Measurements from ENCODE around the gene HS6ST1. TPM values are rescaled to one million over a fixed set of nuclear protein-coding genes. Genes with fewer than 3 reads are reported as not detected.

HS6ST1 gene
- total RNA-seq, 1 donor from 2014 or later, result 31.1 TPM

DNA sequence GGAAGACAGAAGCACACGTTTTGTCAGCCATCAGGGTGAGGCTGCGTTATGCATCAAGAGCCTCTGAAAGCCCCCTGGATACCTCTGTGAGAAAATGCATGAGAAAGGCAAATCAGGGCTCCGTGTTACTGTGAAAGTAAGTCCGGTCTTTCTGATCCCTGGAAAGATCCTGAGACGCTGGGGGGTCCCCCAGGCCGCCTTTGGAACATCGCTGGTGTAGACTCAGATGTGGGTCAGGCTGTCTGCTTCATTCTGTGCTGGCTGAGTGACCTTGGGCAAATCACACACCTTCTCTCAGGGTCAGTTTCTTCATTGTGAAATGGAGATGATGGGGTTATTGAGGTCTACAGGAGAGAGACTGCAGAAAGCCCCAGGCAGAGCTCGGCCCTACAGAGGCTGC, 42.0 kb upstream of the HS6ST1 start:
- H3K4me3 Mint-ChIP-seq, result no peak overlapping the region
- no peak overlapping the region for H3K9ac ChIP-seq
- peaks cover 12% of the 10 kb centered on the region for H3K9me3 Mint-ChIP-seq
- H3K36me3 ChIP-seq, result no peaks in the 10 kb centered on the region
- DNase-seq (ENCODE audit: low spot score), result no peak
- H3K27ac Mint-ChIP-seq, result no peak overlapping the region
- H3F3A ChIP-seq (ENCODE audit: low read depth), result peaks cover 15% of the 10 kb centered on the region
- no peaks in the 10 kb centered on the region for H4K20me1 ChIP-seq (ENCODE audit: low read depth)
- H3K9me3 ChIP-seq (ENCODE audit: low read depth), result no peaks in the 10 kb centered on the region
- peaks cover 9% of the 10 kb centered on the region for H3K27me3 Mint-ChIP-seq (ENCODE audit: insufficient read depth, low read depth)
- H3K4me2 ChIP-seq, result no peak overlapping the region
- no peaks in the 10 kb centered on the region for H3K79me2 ChIP-seq (ENCODE audit: low read depth)
- H3K27me3 ChIP-seq, result no peaks in the 10 kb centered on the region
- H3K4me1 ChIP-seq, result peaks cover 24% of the 10 kb centered on the region
- peaks cover 43% of the 10 kb centered on the region for H3K4me1 Mint-ChIP-seq
- H3K36me3 Mint-ChIP-seq, result no peaks in the 10 kb centered on the region
- no peak overlapping the region for H3K4me3 ChIP-seq
- H2AFZ ChIP-seq (replicated peaks), result no peak overlapping the region
- no peak overlapping the region for H3K27ac ChIP-seq
- no peak for TF ChIP-seq EZH2phosphoT487 (IDR thresholded peaks at IDR 0.05)

DNA sequence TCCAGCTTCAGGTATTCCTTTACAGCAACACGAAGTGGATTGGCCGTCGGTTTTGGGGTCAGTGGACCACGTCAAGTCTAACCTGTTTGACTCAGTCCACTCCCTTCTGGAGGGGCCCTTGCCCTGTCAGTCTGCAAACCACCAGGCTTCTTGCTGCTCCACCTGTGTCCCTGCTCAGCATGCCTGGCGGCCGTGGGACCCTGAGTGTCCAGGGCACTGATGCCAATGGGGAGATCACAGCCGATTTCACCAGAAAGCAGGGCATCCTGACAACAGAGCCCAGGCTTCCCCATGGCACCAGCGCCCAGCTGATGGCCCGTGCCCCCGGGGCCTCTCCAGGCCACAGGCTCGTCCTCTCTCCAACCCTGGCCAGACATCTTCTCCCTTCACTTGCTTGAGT, 41.2 kb upstream of the HS6ST1 start:
- Histone ChIP-seq H3K9me3 (ENCODE audit: low read depth) (no peaks in the 10 kb centered on the region), H3K4me3 (no peak overlapping the region), H3K79me2 (ENCODE audit: low read depth) (no peaks in the 10 kb centered on the region), H3K4me1 (peaks cover 24% of the 10 kb centered on the region), H3K27ac (no peak overlapping the region), H3K4me2 (no peak overlapping the region), H3K27me3 (no peaks in the 10 kb centered on the region), H3K9ac (no peak overlapping the region), H3K36me3 (no peaks in the 10 kb centered on the region), H3F3A (ENCODE audit: low read depth) (peaks cover 15% of the 10 kb centered on the region), H4K20me1 (ENCODE audit: low read depth) (no peaks in the 10 kb centered on the region), H2AFZ (replicated peaks) (no peak overlapping the region)
- peaks cover 34% of the 10 kb centered on the region for H3K4me1 Mint-ChIP-seq
- peaks cover 12% of the 10 kb centered on the region for H3K9me3 Mint-ChIP-seq
- H3K27me3 Mint-ChIP-seq (ENCODE audit: insufficient read depth, low read depth), result peaks cover 7% of the 10 kb centered on the region
- H3K4me3 Mint-ChIP-seq, result no peak overlapping the region
- DNase-seq (ENCODE audit: low spot score), result no peak
- TF ChIP-seq EZH2 (IDR thresholded peaks at IDR 0.05) (no peak), EZH2phosphoT487 (IDR thresholded peaks at IDR 0.05) (no peak)
- TF ChIP-seq, protein P1, sequence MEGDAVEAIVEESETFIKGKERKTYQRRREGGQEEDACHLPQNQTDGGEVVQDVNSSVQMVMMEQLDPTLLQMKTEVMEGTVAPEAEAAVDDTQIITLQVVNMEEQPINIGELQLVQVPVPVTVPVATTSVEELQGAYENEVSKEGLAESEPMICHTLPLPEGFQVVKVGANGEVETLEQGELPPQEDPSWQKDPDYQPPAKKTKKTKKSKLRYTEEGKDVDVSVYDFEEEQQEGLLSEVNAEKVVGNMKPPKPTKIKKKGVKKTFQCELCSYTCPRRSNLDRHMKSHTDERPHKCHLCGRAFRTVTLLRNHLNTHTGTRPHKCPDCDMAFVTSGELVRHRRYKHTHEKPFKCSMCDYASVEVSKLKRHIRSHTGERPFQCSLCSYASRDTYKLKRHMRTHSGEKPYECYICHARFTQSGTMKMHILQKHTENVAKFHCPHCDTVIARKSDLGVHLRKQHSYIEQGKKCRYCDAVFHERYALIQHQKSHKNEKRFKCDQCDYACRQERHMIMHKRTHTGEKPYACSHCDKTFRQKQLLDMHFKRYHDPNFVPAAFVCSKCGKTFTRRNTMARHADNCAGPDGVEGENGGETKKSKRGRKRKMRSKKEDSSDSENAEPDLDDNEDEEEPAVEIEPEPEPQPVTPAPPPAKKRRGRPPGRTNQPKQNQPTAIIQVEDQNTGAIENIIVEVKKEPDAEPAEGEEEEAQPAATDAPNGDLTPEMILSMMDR (IDR thresholded peaks at IDR 0.05), result no peak
- peaks cover under 1% of the 10 kb centered on the region for H3K36me3 Mint-ChIP-seq
- H3K27ac Mint-ChIP-seq, result no peak overlapping the region

DNA sequence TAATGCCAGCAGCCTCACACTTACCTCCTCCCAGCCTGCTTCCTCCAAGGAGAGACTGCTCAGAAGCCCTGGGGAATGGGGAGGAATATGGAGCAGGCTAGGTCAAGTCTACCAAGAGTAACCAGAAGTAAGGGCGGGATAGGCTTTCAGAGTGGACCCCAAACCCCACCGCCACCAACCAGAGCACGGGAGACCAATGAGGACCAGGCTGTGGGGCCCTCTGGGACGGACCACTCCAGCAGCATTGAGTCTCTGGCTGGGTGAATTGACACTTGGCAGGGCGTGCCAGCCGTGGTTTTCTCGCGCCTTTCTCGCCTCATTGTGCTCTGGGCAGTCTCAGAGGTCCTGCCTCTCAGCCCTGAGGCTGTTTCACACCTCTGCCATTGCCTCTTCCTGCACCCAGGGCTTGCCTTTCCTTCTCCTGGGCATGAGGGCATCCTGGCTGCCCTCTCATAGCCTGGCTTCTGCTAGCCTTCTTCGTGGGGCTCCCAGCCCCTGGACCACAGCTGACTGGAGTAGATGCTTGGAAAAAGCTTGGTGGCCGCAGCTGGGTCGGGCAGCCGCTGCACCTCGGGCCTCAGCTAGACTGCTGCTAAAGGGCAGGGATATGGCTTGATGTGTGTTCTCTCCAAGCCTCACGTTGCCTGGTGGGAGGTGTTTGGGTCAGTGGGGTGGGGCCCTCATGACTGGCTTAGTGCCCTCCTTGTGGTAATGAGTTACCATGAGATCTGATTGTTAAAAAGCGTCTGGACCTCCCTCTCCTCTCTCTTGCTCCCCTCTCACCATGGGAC, 40.5 kb upstream of the HS6ST1 start:
- Histone ChIP-seq H4K20me1 (ENCODE audit: low read depth) (no peaks in the 10 kb centered on the region), H3K36me3 (no peaks in the 10 kb centered on the region), H3K9ac (no peak overlapping the region), H2AFZ (replicated peaks) (no peak overlapping the region), H3F3A (ENCODE audit: low read depth) (peaks cover 15% of the 10 kb centered on the region), H3K27ac (no peak overlapping the region), H3K9me3 (ENCODE audit: low read depth) (no peaks in the 10 kb centered on the region), H3K4me1 (peaks cover 24% of the 10 kb centered on the region), H3K4me2 (no peak overlapping the region), H3K4me3 (no peak overlapping the region), H3K79me2 (ENCODE audit: low read depth) (no peaks in the 10 kb centered on the region), H3K27me3 (no peaks in the 10 kb centered on the region)
- H3K27ac Mint-ChIP-seq, result peak overlapping the region; percentile 29
- peaks cover 30% of the 10 kb centered on the region for H3K4me1 Mint-ChIP-seq
- no peak for TF ChIP-seq EZH2phosphoT487 (IDR thresholded peaks at IDR 0.05)
- no peak for TF ChIP-seq EZH2 (IDR thresholded peaks at IDR 0.05)
- TF ChIP-seq, protein P1 (IDR thresholded peaks at IDR 0.05), result no peak
- peaks cover 12% of the 10 kb centered on the region for H3K9me3 Mint-ChIP-seq
- peaks cover 1% of the 10 kb centered on the region for H3K36me3 Mint-ChIP-seq
- H3K27me3 Mint-ChIP-seq (ENCODE audit: insufficient read depth, low read depth), result peaks cover 7% of the 10 kb centered on the region
- DNase-seq (ENCODE audit: low spot score), result no peak
- no peak overlapping the region for H3K4me3 Mint-ChIP-seq

All from neural progenitor cell (in vitro differentiated cells).